ENCODE measurements around the gene CHI3L1.

Gene CHI3L1

GRCh38 chr1:203204756-203205155 lies 18.3 kb upstream of the CHI3L1 start:
- DNase-seq (ENCODE audit: low read depth) = no peak

GRCh38 chr1:203202431-203203245 lies 16.1 kb upstream of the CHI3L1 start:
- peak; percentile 94 for DNase-seq (ENCODE audit: low read depth)

GRCh38 chr1:203201516-203202205 lies 15.2 kb upstream of the CHI3L1 start:
- DNase-seq (ENCODE audit: low read depth) = no peak

- no peak for DNase-seq (ENCODE audit: low read depth)
Measured at GRCh38 chr1:203200916-203201315, 14.4 kb upstream of the CHI3L1 start.

GRCh38 chr1:203199816-203200571 lies 13.5 kb upstream of the CHI3L1 start:
- peak; percentile 95 for DNase-seq (ENCODE audit: low read depth)

- DNase-seq (ENCODE audit: low read depth) = no peak
Measured at GRCh38 chr1:203199481-203199815, 12.9 kb upstream of the CHI3L1 start.

GRCh38 chr1:203199002-203199401 lies 12.5 kb upstream of the CHI3L1 start:
- DNase-seq (ENCODE audit: low read depth) = no peak

GRCh38 chr1:203197625-203198024 lies 11.1 kb upstream of the CHI3L1 start:
- DNase-seq (ENCODE audit: low read depth) = no peak

GRCh38 chr1:203196371-203196770 lies 9.9 kb upstream of the CHI3L1 start:
- no peak for DNase-seq (ENCODE audit: low read depth)

GRCh38 chr1:203190949-203191348 lies 4.4 kb upstream of the CHI3L1 start:
- DNase-seq (ENCODE audit: low read depth) = no peak

- DNase-seq (ENCODE audit: low read depth) = peak; percentile 53
Measured at GRCh38 chr1:203189951-203190352, 3.4 kb upstream of the CHI3L1 start.

GRCh38 chr1:203188686-203189232 lies 2.3 kb upstream of the CHI3L1 start:
- DNase-seq (ENCODE audit: low read depth) = no peak

GRCh38 chr1:203187689-203188264 lies 1.3 kb upstream of the CHI3L1 start:
- no peak for DNase-seq (ENCODE audit: low read depth)

- no peak for DNase-seq (ENCODE audit: low read depth)
Measured at GRCh38 chr1:203187304-203187685, 791 bp upstream of the CHI3L1 start.

- no peak for DNase-seq (ENCODE audit: low read depth)
Measured at GRCh38 chr1:203186091-203186445, 436 bp downstream of the CHI3L1 start.

GRCh38 chr1:203185585-203185984 lies 919 bp downstream of the CHI3L1 start:
- DNase-seq (ENCODE audit: low read depth) = no peak

- no peak for DNase-seq (ENCODE audit: low read depth)
Measured at GRCh38 chr1:203185061-203185461, 1.4 kb downstream of the CHI3L1 start.

- no peak for DNase-seq (ENCODE audit: low read depth)
Measured at GRCh38 chr1:203184467-203184866, 2.0 kb downstream of the CHI3L1 start.

GRCh38 chr1:203183828-203184227 lies 2.7 kb downstream of the CHI3L1 start:
- DNase-seq (ENCODE audit: low read depth) = no peak

GRCh38 chr1:203182387-203182953 lies 4.0 kb downstream of the CHI3L1 start:
- no peak for DNase-seq (ENCODE audit: low read depth)

- no peak for DNase-seq (ENCODE audit: low read depth)
Measured at GRCh38 chr1:203181586-203182386, 4.7 kb downstream of the CHI3L1 start.

Measured in stromal cell of bone marrow (primary cell).